Activated CD4-positive, alpha-beta T cell treated with anti-CD3 and anti-CD28 coated beads, Interleukin-2, Interleukin-4, amounts not matched to agents 100 ng/mL and 50 ng/mL, durations not matched to agents 16 hours and 8 hours (primary cell): ENCODE data around the gene TMEM143.
"Not testable (repeated sequence)": the region's sequence is repeated elsewhere in the genome, so short reads cannot be mapped to it uniquely, and the experiment has no call there.

Experiments used
- DNase-seq: peaks from one replicate; pipeline ENCODE4 v3.0.0-alpha.2; 2020; ENCODE audit warnings: low spot score

Gene TMEM143

GRCh38 chr19:48296963-48297734 is 66.6 kb downstream of the TMEM143 start:
- DNase-seq = no peak

- DNase-seq = no peak
Measured at GRCh38 chr19:48295458-48295857, 68.3 kb downstream of the TMEM143 start.

- no peak for DNase-seq
Measured at GRCh38 chr19:48292798-48293197, 70.9 kb downstream of the TMEM143 start.

- DNase-seq = not testable (repeated sequence)
Measured at GRCh38 chr19:48291489-48291815, 72.3 kb downstream of the TMEM143 start.

GRCh38 chr19:48290771-48291488 is 72.8 kb downstream of the TMEM143 start:
- peak; percentile 44 for DNase-seq

GRCh38 chr19:48290401-48290770 is 73.4 kb downstream of the TMEM143 start:
- no peak for DNase-seq

- no peak for DNase-seq
Measured at GRCh38 chr19:48287748-48288147, 76.0 kb downstream of the TMEM143 start.

GRCh38 chr19:48284896-48285295 is 78.8 kb downstream of the TMEM143 start:
- DNase-seq = no peak

GRCh38 chr19:48283908-48284307 is 79.8 kb downstream of the TMEM143 start:
- no peak for DNase-seq
